CD14-positive monocyte (primary cell): ENCODE data around the gene PRKAR1A. TPM values are rescaled to one million over a fixed set of nuclear protein-coding genes. Genes with fewer than 3 reads are reported as not detected.

Experiments
- DNase-seq, 3 donors: peaks; one replicate each; pipeline ENCODE4 v3.0.0-alpha.2; 2011 to 2022
- H2AFZ ChIP-seq: 2 replicates; pipeline ENCODE4 v1.6.0; 2012; ENCODE audit warnings: mild to moderate bottlenecking, low read depth, low read length, inconsistent platforms; ENCODE audit not compliant: insufficient read depth, poor library complexity, severe bottlenecking
- H3K27ac ChIP-seq, 2 donors: 1 replicate in 1 of 2; 2 replicates in 1 of 2; pipeline ENCODE4 v1.5.1; 2012 to 2013; ENCODE audit warnings: low read length in 2 of 2, control low read depth in 1 of 2, inconsistent platforms in 1 of 2, low read depth in 1 of 2, mild to moderate bottlenecking in 1 of 2
- H3K27me3 ChIP-seq, 2 donors: one replicate each; pipeline versions ENCODE4 v1.6.0 to v1.6.1; 2011 to 2013; ENCODE audit warnings: low read length in 2 of 2; ENCODE audit not compliant: control insufficient read depth in 2 of 2, insufficient read depth in 2 of 2
- H3K36me3 ChIP-seq, 2 donors: replicated peaks in 1 of 2; 1 replicate in 1 of 2; 2 replicates in 1 of 2; pipeline versions ENCODE4 v1.5.1 to v1.6.1; 2012 to 2013; ENCODE audit warnings: low read length in 2 of 2, control low read depth in 1 of 2, inconsistent platforms in 1 of 2, mild to moderate bottlenecking in 1 of 2; ENCODE audit not compliant: insufficient read depth in 2 of 2, control insufficient read depth in 1 of 2
- H3K4me1 ChIP-seq, 2 donors: 1 replicate in 1 of 2; 2 replicates in 1 of 2; pipeline versions ENCODE4 v1.5.1 to v1.6.1; 2012 to 2013; ENCODE audit warnings: low read length in 2 of 2, control low read depth in 1 of 2, inconsistent platforms in 1 of 2, mild to moderate bottlenecking in 1 of 2, moderate library complexity in 1 of 2; ENCODE audit not compliant: insufficient read depth in 2 of 2, control insufficient read depth in 1 of 2
- H3K4me2 ChIP-seq: replicated peaks from 2 replicates; pipeline ENCODE3; 2012; ENCODE audit warnings: low read length, moderate library complexity, mild to moderate bottlenecking; ENCODE audit not compliant: poor library complexity, severe bottlenecking; ENCODE audit errors: extremely low read depth
- H3K4me3 ChIP-seq, 3 experiments: fragments of 200-600 bp in 1 of 3; sonication (generic) in 1 of 3; replicated peaks in 1 of 3; 1 replicate in 2 of 3; 2 replicates in 1 of 3; pipeline ENCODE4 v1.5.1; 2011 to 2013; ENCODE audit warnings: low read length in 3 of 3, mild to moderate bottlenecking in 3 of 3, control low read depth in 2 of 3, low read depth in 2 of 3, inconsistent platforms in 1 of 3, moderate library complexity in 1 of 3
- H3K79me2 ChIP-seq: 2 replicates; pipeline ENCODE4 v1.6.0; 2012; ENCODE audit warnings: mild to moderate bottlenecking, control low read depth, inconsistent platforms, low read length, moderate library complexity; ENCODE audit not compliant: insufficient read depth
- H3K9ac ChIP-seq: 2 replicates; pipeline ENCODE4 v1.6.0; 2017; ENCODE audit warnings: low read length, mild to moderate bottlenecking; ENCODE audit not compliant: insufficient read depth, poor library complexity, severe bottlenecking
- H3K9me3 ChIP-seq, 2 donors: replicated peaks in 1 of 2; 1 replicate in 1 of 2; 2 replicates in 1 of 2; pipeline versions ENCODE4 v1.5.1 to v1.6.1; 2012 to 2013; ENCODE audit warnings: low read length in 2 of 2, control low read depth in 1 of 2; ENCODE audit not compliant: control insufficient read depth in 1 of 2, insufficient read depth in 1 of 2
- H4K20me1 ChIP-seq: 2 replicates; pipeline ENCODE4 v1.6.0; 2012; ENCODE audit warnings: mild to moderate bottlenecking, low read length, control low read depth, moderate library complexity; ENCODE audit not compliant: insufficient read depth
- H3K27ac Mint-ChIP-seq, 7 donors: one replicate each; pipeline ENCODE4 v1.8.0; 2020; ENCODE audit warnings: mild to moderate bottlenecking in 7 of 7, mixed read lengths in 7 of 7, moderate library complexity in 6 of 7, inconsistent platforms in 2 of 7
- H3K27me3 Mint-ChIP-seq, 3 donors: one replicate each; pipeline ENCODE4 v1.8.0; 2021 to 2022; ENCODE audit warnings: low read depth in 3 of 3, mild to moderate bottlenecking in 3 of 3, mixed read lengths in 3 of 3, moderate library complexity in 3 of 3, inconsistent platforms in 1 of 3
- H3K36me3 Mint-ChIP-seq, 2 donors: one replicate each; pipeline ENCODE4 v1.8.0; 2020; ENCODE audit warnings: mixed read lengths in 2 of 2, inconsistent platforms in 1 of 2, mild to moderate bottlenecking in 1 of 2
- H3K4me1 Mint-ChIP-seq: one replicate; pipeline ENCODE4 v1.8.0; 2020; ENCODE audit warnings: mild to moderate bottlenecking, mixed read lengths
- H3K4me3 Mint-ChIP-seq, 2 donors: one replicate each; pipeline ENCODE4 v1.8.0; 2020; ENCODE audit warnings: mild to moderate bottlenecking in 2 of 2, mixed read lengths in 2 of 2, moderate library complexity in 1 of 2
- H3K9me3 Mint-ChIP-seq, 7 donors: one replicate each; pipeline ENCODE4 v1.8.0; 2020 to 2022; ENCODE audit warnings: mixed read lengths in 7 of 7, mild to moderate bottlenecking in 6 of 7, moderate library complexity in 6 of 7, inconsistent platforms in 2 of 7
- WGBS: methylation state at CpG from one replicate; pipeline ENCODE4 v1.1.5; 2013; ENCODE audit warnings: missing lambda C conversion rate; ENCODE audit not compliant: insufficient coverage; 5-methylcytosine and 5-hydroxymethylcytosine counted together
- intact Hi-C, 2 donors: fragments of 100-400 bp; cut with micrococcal nuclease; formaldehyde crosslinking; loops; one replicate each; pipeline versions ENCODE4 v1.15.0 to v1.15.1; 2023
- polyA plus RNA-seq, 3 donors: library from polyadenylated mRNA; depleted of rRNA in 1 of 3; unstranded in 2 of 3; stranded (reverse) in 1 of 3; fragments of 300-500 nt in 2 of 3; fragments of >200 nt in 1 of 3; fragmentation: Illumina TruSeq in 2 of 3; gene quantifications; 1 replicate in 2 of 3; 2 replicates in 1 of 3; pipeline ENCODE4 v1.2.3, GENCODE V29; 2012 to 2021
- TF ChIP-seq, protein P1 (sequence below): fragments of 200-600 bp; IDR thresholded peaks from one replicate; pipeline ENCODE4 v1.8.0; 2022; ENCODE audit warnings: antibody characterized with exemption, mild to moderate bottlenecking

Gene PRKAR1A
- polyA plus RNA-seq, 3 donors: 91.9 to 436 (median 300) TPM

DNA sequence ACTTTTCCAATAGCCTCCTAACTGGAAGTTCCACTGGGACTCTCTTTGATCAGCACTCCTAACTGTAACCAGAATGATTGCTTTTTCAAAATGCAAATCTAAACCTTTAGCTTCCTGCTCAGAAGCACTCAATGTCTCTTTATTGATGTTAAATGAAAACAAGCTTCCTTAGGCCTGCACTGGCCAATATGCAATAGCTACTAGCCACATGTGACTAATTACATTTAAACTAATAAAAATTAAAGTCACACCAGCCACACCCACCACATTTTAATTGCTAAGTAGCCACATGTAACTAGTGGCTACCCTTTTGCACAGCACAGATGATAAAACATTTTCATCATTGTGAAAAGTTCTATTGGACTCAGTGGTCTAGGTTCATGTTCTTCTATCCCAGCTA is 57.1 kb downstream of the PRKAR1A start:
- Mint-ChIP-seq H3K27ac (peak overlapping the region in 1 of 7 donors; percentile 7), H3K9me3 (peaks cover 0 to 3% (median 0%) of the 10 kb centered on the region in 7 donors), H3K4me1 (peaks cover 28% of the 10 kb centered on the region), H3K36me3 (peaks cover 0 to 4% of the 10 kb centered on the region in 2 donors), H3K4me3 (no peak overlapping the region), H3K27me3 (peaks cover 3 to 6% (median 5%) of the 10 kb centered on the region in 3 donors)
- intact Hi-C loops: loop anchor here (5.0 to 10.0 kb wide), 2 partner anchors 33 to 45 kb away; partner anchors contain the start of gene FAM20A (in 1 of the 2)
- DNase-seq: no peak
- H3K9ac ChIP-seq: no peak overlapping the region
- H3K9me3 ChIP-seq: no peaks in the 10 kb centered on the region
- no peak overlapping the region for H3K27ac ChIP-seq
- H3K4me3 ChIP-seq: no peak overlapping the region
- no peaks in the 10 kb centered on the region for H3K36me3 ChIP-seq
- H3K4me1 ChIP-seq: peaks cover 8 to 14% of the 10 kb centered on the region in 2 donors
- H3K4me2 ChIP-seq: no peak overlapping the region
- H3K79me2 ChIP-seq: no peaks in the 10 kb centered on the region
- no peaks in the 10 kb centered on the region for H3K27me3 ChIP-seq
- TF ChIP-seq, protein P1, sequence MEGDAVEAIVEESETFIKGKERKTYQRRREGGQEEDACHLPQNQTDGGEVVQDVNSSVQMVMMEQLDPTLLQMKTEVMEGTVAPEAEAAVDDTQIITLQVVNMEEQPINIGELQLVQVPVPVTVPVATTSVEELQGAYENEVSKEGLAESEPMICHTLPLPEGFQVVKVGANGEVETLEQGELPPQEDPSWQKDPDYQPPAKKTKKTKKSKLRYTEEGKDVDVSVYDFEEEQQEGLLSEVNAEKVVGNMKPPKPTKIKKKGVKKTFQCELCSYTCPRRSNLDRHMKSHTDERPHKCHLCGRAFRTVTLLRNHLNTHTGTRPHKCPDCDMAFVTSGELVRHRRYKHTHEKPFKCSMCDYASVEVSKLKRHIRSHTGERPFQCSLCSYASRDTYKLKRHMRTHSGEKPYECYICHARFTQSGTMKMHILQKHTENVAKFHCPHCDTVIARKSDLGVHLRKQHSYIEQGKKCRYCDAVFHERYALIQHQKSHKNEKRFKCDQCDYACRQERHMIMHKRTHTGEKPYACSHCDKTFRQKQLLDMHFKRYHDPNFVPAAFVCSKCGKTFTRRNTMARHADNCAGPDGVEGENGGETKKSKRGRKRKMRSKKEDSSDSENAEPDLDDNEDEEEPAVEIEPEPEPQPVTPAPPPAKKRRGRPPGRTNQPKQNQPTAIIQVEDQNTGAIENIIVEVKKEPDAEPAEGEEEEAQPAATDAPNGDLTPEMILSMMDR: no peak
- no peaks in the 10 kb centered on the region for H4K20me1 ChIP-seq
- H2AFZ ChIP-seq: no peak overlapping the region

DNA sequence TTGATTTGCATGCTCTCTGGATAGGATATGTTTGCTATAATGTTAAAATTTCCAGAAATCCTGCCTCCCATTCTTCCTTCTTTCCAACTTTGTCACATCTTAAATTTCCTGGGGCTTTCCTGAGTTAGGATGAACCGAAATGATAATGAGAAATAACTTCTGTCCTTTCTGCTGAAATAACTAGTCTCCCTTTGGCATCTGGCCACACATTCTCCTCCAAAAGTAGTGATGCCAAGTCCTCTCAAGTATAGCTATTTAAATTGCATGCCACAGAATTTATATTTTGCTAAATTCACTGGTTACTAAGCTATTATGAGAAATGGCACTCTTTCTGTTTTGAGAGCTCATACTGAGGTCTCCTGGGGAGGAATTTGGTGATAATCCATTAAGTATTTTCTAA is 58.3 kb downstream of the PRKAR1A start:
- Histone ChIP-seq H3K4me3 (no peak overlapping the region), H4K20me1 (no peaks in the 10 kb centered on the region), H3K9ac (no peak overlapping the region), H3K27me3 (no peaks in the 10 kb centered on the region), H3K4me2 (no peak overlapping the region), H3K36me3 (no peaks in the 10 kb centered on the region), H3K27ac (no peak overlapping the region), H2AFZ (no peak overlapping the region), H3K79me2 (no peaks in the 10 kb centered on the region), H3K4me1 (peaks cover 8 to 14% of the 10 kb centered on the region in 2 donors), H3K9me3 (no peaks in the 10 kb centered on the region)
- DNase-seq: no peak
- Mint-ChIP-seq H3K9me3 (peaks cover 0 to 3% (median 0%) of the 10 kb centered on the region in 7 donors), H3K4me1 (peaks cover 27% of the 10 kb centered on the region), H3K36me3 (peaks cover 0 to 5% of the 10 kb centered on the region in 2 donors), H3K27ac (no peak overlapping the region), H3K27me3 (peaks cover 2 to 6% (median 3%) of the 10 kb centered on the region in 3 donors), H3K4me3 (no peak overlapping the region)
- intact Hi-C loops: loop anchor here in 1 of 2 donors (5.0 kb wide), 1 partner anchor 42 kb away; no protein-coding TSS in a partner anchor
- WGBS: no CpG with 5 or more reads among the region's 1 CpG
- TF ChIP-seq, protein P1: no peak
